Measurements from ENCODE around the gene KIF6.

DNA sequence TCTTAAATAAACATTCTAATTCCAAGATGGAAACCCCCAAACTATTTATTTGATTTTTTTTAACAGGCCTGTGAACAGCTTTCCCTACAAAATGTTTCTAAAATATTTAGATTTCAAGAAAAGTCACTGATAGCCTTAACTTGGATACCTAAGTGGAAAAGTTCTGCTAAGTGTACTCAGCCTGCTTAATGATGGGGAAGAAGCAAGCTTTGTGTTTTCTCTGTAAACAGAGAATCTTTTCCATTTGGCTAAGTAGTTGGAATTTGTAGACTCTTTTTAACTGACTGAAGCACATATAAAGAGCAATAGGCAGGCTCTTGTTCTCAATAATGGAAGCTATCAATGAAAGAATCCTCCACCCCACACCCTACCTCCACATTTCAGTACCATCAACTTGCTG lies 108.2 kb downstream of the KIF6 start:
- TF ChIP-seq, protein P1, sequence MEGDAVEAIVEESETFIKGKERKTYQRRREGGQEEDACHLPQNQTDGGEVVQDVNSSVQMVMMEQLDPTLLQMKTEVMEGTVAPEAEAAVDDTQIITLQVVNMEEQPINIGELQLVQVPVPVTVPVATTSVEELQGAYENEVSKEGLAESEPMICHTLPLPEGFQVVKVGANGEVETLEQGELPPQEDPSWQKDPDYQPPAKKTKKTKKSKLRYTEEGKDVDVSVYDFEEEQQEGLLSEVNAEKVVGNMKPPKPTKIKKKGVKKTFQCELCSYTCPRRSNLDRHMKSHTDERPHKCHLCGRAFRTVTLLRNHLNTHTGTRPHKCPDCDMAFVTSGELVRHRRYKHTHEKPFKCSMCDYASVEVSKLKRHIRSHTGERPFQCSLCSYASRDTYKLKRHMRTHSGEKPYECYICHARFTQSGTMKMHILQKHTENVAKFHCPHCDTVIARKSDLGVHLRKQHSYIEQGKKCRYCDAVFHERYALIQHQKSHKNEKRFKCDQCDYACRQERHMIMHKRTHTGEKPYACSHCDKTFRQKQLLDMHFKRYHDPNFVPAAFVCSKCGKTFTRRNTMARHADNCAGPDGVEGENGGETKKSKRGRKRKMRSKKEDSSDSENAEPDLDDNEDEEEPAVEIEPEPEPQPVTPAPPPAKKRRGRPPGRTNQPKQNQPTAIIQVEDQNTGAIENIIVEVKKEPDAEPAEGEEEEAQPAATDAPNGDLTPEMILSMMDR (IDR thresholded peaks at IDR 0.05) = no peak
- TF ChIP-seq EP300 (IDR thresholded peaks at IDR 0.05; ENCODE audit: low read depth) (no peak), POLR2AphosphoS5 (IDR thresholded peaks at IDR 0.05) (no peak), POLR2A (IDR thresholded peaks at IDR 0.05) (no peak)
